HS-27A (cell line): ENCODE data around the gene CEP89.
"Not testable (repeated sequence)": the region's sequence is repeated elsewhere in the genome, so short reads cannot be mapped to it uniquely, and the experiment has no call there.

Experiments
- DNase-seq: peaks from one replicate; pipeline ENCODE4 v3.0.0-alpha.2; 2012; ENCODE audit warnings: low read depth, missing footprints

CEP89 gene

DNA sequence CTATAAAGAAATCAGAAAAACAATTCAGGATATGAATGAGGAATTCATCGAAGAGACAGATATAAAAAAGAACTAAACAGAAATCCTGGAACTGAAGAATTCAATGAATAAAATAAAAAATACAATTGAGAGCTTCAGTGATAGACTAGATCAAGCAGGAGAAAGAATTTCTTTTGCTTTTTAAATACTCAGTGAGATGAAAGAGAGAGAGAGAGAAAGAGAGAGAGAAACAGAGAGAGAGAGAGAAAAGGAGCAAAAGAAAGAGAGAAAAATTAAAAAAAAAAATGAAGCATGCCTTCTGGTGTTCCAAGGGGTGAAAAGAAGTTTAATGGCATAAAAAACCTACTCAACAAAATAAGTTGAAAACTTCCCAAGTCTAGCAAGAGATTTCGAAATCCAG lies 80.1 kb downstream of the CEP89 start:
- DNase-seq: no peak

DNA sequence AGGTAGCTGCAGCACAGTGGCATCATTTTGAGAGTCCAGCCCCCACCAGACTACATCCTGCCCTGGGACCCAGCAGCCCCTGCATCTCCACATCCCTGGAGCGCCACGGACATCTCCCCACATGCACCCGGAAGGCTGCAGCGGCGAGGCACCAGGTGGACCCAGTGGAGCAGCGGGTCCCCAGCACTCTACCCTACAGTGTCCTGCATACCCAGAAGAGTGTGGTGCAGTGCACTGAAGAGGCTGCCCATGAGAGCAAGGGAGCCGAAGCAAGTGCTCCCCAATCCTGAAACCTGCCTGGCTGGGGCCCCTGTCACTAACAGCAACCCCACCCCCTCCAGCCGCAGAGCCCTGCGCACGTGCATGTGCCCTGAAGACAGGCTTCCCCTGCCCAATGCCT lies 80.9 kb downstream of the CEP89 start:
- no peak for DNase-seq

DNA sequence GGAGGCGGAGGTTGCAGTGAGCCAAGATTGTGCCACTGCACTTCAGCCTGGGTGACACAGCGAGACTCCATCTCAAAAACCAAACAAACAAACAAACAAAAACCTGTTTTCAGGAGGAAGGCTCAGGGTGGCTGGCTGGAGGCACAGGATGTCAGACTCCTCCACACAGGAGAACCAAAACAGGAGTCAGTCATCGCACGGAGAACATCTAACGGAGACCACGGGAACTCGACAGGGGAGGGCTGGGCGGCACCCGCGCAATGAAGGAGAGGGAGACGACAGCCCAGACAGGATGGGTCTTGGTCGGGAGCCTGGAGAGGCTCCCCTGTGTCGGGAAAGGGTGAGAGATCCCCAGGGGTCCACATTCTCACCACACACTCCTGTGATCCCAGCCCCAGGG lies 81.4 kb downstream of the CEP89 start:
- DNase-seq: no peak

DNA sequence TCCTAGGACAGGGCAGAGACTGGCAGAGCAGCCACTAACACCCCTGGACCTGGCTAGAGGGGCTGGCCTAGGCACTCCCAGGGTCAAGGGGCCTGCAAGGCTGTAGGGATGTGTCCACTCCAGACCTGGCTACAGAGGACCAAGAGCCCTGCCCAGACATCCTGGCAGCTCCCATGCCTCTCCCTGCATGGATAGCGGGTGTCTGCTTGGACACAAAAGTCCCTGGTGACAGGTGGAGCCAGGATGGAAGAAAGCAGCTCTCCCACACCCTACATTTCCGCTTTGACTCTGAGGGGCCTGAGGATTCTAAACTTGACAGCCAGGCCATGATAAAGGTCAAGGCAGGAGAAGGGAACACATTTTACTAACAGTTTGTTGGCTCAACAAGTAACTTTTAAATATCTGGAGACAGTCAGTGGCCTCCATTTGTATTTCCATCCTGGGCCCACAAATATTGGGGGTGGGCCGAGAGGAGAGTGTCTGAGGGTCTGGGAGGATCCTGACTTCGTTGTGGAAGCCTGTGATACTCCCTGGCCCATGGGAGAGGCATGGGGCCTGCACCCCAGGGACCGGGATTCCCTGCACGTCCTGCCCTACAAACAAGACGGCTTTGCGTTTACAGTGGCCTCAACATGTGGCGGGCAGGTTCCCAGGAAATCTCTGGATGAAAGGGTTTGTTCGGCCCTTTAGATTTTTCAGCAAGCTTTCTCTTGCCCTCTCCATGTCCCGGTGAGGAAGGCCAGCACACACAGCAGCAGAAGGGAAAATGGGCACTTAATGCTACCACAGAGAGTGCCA lies 82.4 kb downstream of the CEP89 start:
- no peak for DNase-seq

DNA sequence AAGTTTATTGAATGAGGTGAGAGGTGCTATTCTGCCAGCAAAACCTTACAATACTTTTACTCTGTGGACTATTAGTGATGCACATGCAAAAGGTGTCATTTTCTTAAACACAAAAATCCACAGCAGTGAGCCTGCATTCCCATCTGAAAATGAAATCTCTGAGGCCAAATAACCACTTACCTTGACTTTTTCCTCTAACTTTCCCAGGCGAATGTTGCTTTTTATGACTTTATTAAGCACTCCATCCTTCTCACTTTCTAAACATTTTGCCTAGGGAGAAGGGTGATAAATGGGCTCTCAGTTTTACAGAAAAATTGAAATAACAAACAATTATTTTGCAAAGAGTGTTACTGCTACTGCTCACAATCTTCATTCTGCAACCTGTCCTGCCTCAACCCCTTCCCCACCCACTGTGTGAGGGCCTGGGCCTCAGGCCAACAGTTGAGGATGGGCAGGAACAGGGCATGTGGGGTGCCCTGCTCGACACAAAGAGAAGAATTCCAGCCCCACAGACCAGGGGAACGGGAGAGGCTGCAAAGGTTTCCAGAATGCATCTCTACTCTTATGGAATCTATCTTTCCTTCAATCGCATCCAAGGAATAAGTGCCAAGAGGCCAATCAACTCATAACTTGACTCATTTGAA lies 84.1 kb downstream of the CEP89 start:
- no peak for DNase-seq

DNA sequence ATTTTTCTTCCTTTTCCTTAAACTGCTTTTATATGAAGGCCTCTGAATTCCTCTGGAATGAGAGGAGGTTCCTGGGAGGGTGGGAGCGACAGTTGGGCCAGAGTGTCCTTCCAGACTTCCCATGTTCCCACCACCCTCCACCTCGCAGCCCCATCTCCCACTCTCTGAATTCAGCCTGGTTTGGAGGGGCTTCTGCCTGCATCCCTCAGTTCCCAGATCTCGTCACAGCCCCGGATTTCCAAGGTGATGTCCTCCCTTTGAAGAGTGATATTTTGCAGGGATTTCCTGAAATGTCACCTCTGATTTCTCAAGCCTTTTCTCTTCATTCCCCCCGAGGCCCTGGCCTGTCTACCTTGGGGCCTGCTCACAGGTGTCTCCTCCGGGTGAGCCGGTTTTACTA lies 85.5 kb downstream of the CEP89 start:
- no peak for DNase-seq

DNA sequence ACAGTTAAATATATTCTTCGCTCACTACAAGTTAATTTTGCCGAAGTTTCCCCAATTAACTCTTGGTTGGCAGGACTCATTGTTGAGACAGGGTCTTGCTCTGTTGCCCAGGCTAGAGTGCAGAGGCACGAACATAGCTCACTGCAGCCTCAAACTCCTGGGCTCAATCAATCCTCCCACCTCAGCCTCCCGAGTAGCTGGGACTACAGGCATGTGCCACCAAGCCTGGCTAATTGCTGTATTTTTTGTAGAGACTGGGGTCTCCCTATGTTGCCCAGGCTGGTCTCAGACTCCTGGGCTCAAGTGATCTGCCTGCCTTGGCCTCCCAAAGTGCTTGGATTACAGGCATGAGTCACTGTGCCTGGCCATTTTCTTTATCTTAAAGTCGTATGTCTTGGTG lies 86.5 kb downstream of the CEP89 start:
- DNase-seq: not testable (repeated sequence)

DNA sequence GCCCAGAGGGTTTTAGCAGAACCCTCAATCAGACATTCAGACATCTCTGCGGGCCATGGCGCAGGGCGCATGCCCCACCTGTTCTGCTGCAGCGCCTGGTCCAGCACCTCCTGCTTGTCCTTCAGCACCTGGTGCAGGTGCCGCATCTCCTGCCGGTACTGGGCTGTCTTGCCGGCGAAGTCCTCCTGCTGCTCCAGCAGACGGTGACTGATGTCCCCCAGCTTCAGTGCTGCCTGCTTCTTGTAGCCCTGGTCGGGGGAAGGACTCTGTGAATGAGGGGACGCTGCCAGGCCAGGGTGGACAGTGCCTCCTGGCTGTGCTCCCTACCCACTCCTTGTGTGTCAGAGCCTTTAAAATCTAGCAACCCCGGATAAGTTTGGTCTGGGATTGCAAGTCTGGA lies 90.0 kb downstream of the CEP89 start:
- no peak for DNase-seq

DNA sequence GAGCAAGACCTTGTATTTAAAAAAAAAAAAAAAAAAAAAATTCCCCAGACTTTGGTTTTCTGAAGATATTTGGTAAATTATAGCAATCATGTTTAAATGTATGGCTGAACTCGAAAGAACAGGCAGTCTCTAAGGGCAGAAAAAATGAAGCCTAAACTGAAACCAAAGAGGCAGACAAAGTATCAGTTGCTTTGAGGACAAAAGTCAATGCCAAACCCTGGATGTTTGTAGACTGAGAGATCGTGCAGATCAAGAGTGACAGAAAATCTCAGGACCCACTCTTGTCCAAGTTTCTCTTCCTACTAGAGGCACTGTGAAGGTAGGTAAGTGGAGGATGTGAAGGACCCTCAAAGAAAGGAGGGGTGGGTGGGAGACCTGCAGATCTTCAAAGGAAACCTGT lies 91.1 kb downstream of the CEP89 start:
- DNase-seq: no peak

DNA sequence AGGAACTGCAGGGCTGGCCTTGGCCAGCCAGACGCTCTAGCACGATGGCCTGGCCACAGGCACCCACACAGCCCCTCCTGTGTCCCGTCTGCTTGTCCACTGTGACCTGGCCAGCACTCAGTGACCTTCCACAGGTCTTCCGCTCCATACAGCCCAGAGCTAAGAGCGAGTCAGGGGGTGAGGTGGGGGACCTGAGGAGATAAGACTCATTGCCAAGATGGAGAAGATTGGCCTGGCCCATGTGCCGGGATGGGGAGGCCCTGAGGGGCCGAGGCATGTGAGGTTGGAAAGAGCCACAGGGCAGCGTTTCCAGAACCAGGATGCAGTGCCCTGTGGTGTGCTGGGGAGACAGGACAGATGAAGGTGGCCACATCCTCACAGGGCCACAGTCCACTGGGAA lies 92.0 kb downstream of the CEP89 start:
- DNase-seq: no peak

DNA sequence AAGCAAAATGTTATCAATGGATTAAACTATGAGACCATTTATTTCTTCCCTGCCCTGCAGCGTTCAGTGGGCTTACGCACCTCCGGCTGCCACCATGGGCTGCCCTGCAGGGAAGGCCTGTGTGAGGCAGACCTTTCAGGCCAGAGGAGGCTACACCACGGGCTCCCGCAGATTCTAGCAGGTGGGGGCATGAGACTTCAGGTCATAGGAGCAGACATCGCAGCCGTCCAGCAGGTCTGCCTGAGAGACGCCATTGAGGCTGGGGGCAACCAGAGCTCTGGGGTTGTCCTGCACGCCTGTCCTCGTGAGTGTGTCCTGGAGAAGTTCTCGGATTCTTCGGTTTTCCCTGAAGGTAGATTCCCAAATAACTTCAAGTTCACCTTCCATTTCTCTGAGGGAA lies 92.8 kb downstream of the CEP89 start:
- DNase-seq: no peak

DNA sequence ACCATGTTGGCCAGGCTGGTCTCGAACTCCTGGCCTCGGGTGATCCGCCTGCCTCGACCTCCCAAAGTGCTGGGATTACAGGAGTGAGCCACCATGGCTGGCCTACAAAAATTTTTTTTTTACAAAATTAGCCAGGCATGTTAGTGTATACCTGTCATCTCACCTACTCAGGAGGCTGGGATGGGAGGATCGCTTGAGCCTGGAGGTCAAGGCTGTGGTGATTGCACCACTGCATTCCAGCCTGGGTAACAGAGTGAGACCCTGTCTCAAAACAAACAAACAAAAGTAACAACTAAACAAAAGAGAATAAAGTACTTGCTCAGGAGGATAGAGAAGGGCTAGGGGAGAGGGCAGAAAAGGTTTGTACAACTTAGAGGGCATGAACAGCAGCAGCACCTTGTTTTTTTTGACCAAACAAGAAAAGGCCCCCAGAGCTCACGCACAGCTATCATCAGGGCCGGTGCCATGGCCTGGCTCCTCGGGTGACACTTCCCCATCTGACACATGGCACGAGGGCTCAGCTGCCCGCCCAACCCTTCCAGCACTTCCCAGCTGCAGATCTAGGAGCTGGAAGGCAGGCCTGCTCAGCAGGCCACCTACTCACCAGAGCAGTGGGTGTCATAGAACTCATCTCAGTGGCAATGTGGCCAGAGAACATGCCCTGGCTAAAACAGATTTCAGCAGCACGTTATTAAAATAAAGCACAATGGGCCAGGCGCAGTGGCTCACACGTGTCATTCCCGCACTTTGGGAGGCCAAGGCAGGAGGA lies 93.6 kb downstream of the CEP89 start:
- no peak for DNase-seq

DNA sequence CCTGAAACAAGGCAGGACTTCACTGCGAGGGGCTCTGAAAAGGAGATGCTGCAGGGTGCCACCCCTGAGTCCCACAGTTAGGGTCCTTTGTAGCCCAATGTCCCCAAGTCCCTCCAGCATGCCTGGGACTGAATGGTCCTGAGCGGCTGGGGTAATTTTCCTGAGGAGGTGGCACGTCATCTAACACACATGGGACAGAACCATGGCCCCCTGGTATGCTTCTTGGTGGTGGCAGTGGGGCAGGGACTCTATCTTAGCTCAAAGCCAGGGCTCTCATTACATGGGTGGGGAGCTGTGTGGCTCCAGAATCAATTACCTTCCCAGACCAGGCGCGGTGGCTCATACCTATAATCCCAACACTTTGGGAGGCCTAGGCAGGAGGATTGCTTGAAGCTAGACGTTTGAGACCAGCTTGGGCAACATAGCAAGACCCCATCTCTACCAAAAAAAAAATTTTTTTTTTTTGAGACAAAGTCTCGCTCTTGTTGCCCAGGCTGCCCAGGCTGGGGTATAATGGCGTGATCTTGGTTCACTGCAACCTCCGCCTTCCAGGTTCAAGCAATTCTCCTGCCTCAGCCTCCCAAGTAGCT lies 94.3 kb downstream of the CEP89 start:
- no peak for DNase-seq

DNA sequence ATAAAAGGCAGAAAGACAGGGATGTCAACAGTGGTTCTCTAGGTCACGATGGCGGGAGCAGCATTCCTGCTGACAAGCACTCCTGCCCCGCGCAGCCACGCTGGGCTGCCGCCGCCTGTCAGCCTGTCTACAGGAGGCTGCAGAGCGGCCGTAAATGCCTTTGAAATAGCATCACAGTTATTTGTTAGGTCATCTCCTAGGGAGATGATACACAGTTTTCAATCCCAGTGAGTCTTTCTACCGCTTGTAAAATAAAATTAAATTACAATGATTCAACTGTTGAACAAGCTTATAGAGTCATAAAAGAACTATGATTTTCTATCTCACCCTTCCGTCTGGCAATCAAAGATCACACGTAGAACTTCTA lies 94.9 kb downstream of the CEP89 start:
- DNase-seq: no peak

DNA sequence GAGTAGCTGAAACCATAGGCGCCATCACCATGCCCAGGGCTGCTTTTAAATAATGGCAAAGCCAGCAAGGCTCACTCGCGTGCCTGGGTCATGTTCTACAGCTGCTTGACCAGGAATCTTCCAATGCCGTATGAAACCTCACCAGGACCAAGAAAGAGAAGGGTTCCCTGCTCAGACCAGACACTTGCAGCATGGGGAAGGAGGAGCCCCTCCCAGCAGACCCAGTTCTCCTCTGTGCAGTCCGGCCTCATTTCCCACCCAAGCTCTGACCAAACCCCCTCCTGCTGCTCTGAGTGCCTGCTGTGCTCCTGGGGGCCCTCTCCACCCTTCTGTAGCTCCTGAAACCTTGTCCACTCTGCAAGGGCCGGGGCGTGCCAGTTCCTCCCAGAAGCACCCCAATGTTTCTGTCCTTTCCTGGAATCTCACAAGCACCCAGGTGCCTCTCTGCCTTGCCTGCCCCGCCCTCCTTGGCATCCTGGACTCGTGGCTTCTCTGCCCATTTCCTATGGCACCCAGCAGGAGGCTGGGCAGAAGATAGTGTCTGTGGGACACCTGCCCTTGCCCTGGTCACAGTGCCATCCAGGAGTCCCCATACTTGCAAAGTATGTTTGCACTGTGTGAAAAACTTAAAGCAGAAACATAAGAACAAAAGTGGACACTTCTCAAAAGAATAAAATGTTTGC lies 95.4 kb downstream of the CEP89 start:
- DNase-seq: no peak

DNA sequence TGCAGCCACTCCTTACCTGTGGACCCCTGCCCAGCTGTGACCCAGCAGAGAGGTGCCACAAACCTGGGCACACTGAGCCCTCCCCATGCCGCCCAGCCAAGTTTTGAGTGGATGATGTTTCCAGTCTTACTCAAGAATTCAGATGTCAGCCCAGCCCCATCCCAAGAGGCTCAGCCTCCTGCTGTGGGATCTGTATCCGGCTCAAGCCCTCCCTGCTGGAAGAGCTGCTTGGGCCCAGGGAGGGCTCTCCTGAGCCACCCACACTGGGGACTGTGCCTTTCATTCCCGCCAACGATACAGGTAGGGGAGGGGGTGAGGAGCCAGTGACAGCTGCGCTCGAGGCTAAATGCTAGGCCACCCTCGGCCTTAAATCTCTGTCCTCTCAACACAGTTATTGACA lies 96.3 kb downstream of the CEP89 start:
- no peak for DNase-seq

DNA sequence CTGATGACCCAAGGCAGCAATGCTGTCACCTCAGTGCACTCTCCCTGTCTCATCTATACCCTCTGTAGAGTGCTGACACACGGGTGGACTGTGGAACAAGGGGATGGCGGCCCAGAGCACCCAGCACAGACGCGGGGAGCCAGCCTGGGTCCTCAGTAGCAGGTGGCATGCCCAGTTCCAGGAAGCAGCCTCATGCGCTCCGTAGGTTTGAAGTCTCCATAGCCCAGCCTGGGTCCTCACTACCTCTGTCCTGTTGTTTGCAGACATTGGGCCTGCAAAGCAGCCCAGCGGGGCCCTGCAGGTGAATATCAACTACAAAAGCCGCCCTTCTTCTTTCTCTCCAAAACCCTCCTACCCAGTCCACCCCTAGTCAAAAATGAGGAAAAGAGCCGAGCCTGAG lies 97.2 kb downstream of the CEP89 start:
- no peak for DNase-seq

DNA sequence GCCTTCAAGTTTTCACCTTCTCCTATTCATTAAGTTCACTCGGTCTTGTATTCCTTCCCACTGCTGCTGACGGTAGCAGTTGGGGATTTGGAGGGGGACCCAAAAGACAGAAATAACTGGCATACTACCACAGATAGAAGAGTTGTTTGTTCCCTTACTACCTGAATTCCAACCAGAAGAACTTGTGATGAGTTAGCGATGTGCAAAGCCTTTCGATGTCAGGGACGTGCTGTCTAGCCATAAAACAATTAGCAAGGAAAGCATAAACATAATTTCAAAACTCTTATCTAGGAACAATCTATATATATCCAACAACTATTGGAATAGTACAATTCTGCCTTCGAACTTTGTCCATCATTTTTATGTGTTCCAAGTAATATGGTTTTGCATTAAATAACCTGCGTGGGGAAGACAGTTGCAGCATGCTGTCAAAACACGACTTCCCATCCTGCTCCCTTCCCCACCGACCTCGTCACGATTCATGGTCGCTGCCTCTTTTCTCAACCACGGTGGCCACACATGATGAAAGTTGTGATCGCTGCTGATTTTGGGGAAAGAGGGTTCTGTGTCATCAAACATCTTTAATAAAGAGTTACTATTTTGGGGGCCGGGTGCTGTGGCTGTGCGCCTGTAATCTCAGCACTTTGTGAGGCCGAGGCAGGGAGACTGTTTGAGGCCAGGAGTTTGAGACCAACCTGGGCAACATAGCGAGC lies 98.4 kb downstream of the CEP89 start:
- DNase-seq: no peak

DNA sequence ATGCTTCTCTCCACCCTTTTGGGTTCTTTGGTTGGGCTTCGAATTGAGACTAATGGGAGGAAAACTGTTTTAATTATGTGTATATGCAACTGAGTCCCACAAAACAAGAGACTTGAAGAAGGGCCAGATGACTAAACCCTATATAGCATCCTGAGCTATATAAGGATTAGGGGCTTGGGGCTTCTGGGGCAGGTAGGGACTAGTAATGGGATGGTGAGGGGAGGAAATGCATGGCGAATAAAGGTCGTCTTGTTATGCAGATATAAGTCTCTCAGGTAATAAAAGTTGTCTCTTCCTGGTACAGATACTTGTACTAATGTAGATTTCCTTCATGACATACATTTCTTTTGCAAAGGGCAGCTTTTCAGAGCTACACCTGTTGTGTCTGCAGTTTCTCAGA lies 99.4 kb downstream of the CEP89 start:
- DNase-seq: no peak

DNA sequence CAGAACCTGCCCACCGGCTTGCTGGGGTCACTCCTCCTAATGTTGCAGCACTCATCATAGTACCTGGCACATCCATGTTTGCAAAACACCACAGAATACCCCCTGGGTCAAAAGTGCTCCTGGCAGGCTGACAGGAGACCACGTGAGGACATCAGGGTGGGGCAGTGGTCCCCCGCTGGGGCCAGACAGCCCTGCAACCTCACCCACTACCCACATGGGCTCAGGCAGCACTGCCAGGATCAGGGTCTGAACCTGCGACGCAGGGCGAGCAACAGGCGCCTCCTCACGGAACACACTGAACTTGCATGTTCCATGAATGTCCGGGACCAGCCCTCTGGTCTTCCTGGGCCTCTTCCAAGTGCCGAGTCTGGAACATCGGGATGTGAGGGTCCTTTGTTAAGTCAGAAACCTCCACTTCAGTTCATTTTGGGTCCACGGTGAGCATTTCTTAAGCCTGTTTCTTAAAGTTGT lies 100.7 kb downstream of the CEP89 start:
- no peak for DNase-seq

DNA sequence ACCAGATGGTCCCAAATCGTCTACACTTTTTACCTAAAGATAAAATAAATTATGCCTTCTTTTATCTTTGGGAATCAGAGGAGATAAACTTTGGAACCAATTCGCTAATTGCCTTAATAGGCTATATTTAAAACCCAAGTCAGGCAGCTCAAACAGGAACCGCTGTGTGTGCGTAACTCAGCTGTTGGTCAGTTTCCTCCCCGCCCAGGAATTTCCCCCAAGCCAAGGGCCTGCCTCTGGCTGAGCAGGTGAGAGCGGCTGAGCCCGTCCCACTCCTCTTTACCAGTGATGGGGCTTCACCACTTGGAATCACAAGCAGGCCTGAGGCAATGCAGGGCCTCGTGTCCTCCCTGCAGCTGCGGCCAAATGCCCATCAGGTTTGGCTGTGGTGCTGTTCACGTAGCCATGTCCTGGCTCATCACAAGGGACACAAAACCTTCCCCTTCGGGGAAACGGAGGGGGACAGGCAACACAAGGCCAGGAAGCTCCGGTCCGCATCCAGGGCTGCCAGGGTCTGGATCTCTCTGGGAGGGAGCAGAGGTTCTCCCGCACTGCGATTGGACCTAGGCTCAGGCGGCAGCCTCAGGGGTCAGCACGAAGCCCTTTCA lies 101.7 kb downstream of the CEP89 start:
- no peak for DNase-seq
